ENCODE measurements around the gene OCRL. TPM values are rescaled to one million over a fixed set of nuclear protein-coding genes. Genes with fewer than 3 reads are reported as not detected.
"Not testable (repeated sequence)": the region's sequence is repeated elsewhere in the genome, so short reads cannot be mapped to it uniquely, and the experiment has no call there.

The OCRL gene
- total RNA-seq, 2 experiments from 2014 or later: 3.6 to 3.9 TPM

DNA sequence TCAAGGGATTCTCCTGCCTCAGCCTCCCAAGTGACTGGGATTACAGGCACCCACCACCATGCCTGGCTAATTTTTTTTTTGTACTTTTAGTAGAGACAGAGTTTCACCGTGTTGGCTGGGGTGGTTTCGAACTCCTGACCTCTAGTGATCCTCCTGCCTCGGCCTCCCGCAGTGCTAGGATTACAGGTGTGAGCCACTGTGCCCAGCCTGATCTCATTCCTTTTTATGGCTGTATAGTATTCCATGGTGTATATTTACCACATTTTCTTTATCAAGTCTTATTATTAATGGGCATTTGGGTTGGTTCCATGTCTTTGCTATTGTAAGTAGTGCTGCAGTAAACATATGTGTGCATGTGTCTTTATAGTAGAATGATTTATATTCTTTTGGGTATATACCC, 33.6 kb downstream of the OCRL start:
- H3K27ac Mint-ChIP-seq; H3K9me3 Mint-ChIP-seq; H3K4me3 Mint-ChIP-seq; intact Hi-C loops (cut with micrococcal nuclease); H3K27me3 Mint-ChIP-seq (ENCODE audit: low read depth); DNase-seq; H3K4me1 Mint-ChIP-seq (ENCODE audit: low read depth): not testable (repeated sequence)
- peaks cover 13% of the 10 kb centered on the region for H3K36me3 Mint-ChIP-seq (ENCODE audit: low read depth)
- CTCF ChIA-PET: interaction anchor here (0.6 kb wide), 1 partner anchor 1279 kb away, joined by 3 read pairs; no protein-coding TSS in a partner anchor

GRCh38 chrX:129574214-129574613, 34.2 kb downstream of the OCRL start:
- no peak for DNase-seq
- CTCF ChIA-PET: no interaction called here
- intact Hi-C loops (cut with micrococcal nuclease): no loop called here
- Mint-ChIP-seq H3K36me3 (ENCODE audit: low read depth) (peaks cover 12% of the 10 kb centered on the region), H3K9me3 (no peaks in the 10 kb centered on the region), H3K27me3 (ENCODE audit: low read depth) (no peaks in the 10 kb centered on the region), H3K4me1 (ENCODE audit: low read depth) (no peaks in the 10 kb centered on the region), H3K4me3 (no peak overlapping the region), H3K27ac (no peak overlapping the region)

DNA sequence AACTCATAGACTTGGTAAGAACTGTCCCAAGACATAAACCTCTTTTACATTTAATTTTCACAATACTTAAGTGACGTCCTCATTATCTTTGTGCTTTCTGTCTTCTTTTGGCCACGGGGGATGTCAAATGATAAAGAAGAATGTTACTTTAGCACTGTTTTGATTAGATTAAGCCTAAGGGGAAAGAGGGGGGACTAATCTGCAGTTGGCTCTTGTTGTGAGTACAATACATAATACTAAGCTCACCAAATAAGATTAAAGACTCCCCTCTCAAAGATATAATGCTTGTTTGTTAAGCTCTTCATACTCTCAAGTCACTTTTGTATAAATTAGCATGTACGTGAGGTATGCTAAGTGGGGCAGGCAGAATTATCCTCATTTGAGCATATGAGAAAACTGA, 36.5 kb downstream of the OCRL start:
- Mint-ChIP-seq H3K4me3 (no peak overlapping the region), H3K36me3 (ENCODE audit: low read depth) (peaks cover 9% of the 10 kb centered on the region), H3K9me3 (no peaks in the 10 kb centered on the region), H3K4me1 (ENCODE audit: low read depth) (no peaks in the 10 kb centered on the region), H3K27me3 (ENCODE audit: low read depth) (no peaks in the 10 kb centered on the region), H3K27ac (no peak overlapping the region)
- CTCF ChIA-PET: no interaction called here
- intact Hi-C loops (cut with micrococcal nuclease): no loop called here
- DNase-seq: no peak

- Mint-ChIP-seq H3K4me3 (no peak overlapping the region), H3K4me1 (ENCODE audit: low read depth) (no peaks in the 10 kb centered on the region), H3K27me3 (ENCODE audit: low read depth) (no peaks in the 10 kb centered on the region), H3K27ac (no peak overlapping the region), H3K9me3 (no peaks in the 10 kb centered on the region), H3K36me3 (ENCODE audit: low read depth) (peaks cover 9% of the 10 kb centered on the region)
- CTCF ChIA-PET: no interaction called here
- DNase-seq: no peak
- intact Hi-C loops (cut with micrococcal nuclease): no loop called here
Observed at GRCh38 chrX:129577473-129577872, 37.4 kb downstream of the OCRL start.

- Mint-ChIP-seq H3K27me3 (ENCODE audit: low read depth) (no peaks in the 10 kb centered on the region), H3K4me1 (ENCODE audit: low read depth) (no peaks in the 10 kb centered on the region), H3K9me3 (no peaks in the 10 kb centered on the region), H3K36me3 (ENCODE audit: low read depth) (peaks cover 9% of the 10 kb centered on the region), H3K4me3 (no peak overlapping the region), H3K27ac (no peak overlapping the region)
- intact Hi-C loops (cut with micrococcal nuclease): no loop called here
- CTCF ChIA-PET: no interaction called here
- no peak for DNase-seq
Observed at GRCh38 chrX:129577877-129578276, 37.8 kb downstream of the OCRL start.

DNA sequence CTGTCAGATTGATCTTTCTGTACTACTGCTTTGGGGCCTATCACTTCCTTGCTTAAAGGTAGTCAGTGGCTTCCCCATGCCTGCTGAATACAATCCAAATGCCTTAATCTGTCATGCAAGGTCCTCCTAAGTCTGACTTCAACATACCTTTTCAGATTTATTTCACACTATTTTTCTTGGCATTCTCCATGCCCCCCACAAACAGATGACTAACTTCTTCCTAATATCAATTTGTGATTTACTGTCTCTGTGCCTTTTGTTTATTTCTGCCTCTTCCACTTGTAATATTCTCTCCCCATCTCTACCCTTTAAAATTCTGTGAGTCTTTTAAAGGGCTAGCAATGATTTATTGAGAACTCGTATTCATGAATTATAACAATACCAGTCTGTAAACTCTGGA, 41.8 kb downstream of the OCRL start:
- CTCF ChIA-PET: no interaction called here
- Mint-ChIP-seq H3K36me3 (ENCODE audit: low read depth) (peaks cover 6% of the 10 kb centered on the region), H3K27me3 (ENCODE audit: low read depth) (no peaks in the 10 kb centered on the region), H3K9me3 (no peaks in the 10 kb centered on the region), H3K4me1 (ENCODE audit: low read depth) (no peaks in the 10 kb centered on the region), H3K27ac (no peak overlapping the region), H3K4me3 (no peak overlapping the region)
- intact Hi-C loops (cut with micrococcal nuclease): no loop called here
- DNase-seq: no peak

GRCh38 chrX:129585167-129585566, 45.1 kb downstream of the OCRL start:
- no peak overlapping the region for H3K4me3 Mint-ChIP-seq
- no peak for DNase-seq
- no peak overlapping the region for H3K27ac Mint-ChIP-seq
- intact Hi-C loops (cut with micrococcal nuclease): no loop called here
- H3K9me3 Mint-ChIP-seq: no peaks in the 10 kb centered on the region
- H3K36me3 Mint-ChIP-seq (ENCODE audit: low read depth): peaks cover 5% of the 10 kb centered on the region
- no peaks in the 10 kb centered on the region for H3K27me3 Mint-ChIP-seq (ENCODE audit: low read depth)
- H3K4me1 Mint-ChIP-seq (ENCODE audit: low read depth): no peaks in the 10 kb centered on the region
- CTCF ChIA-PET: no interaction called here

- H3K27ac Mint-ChIP-seq: no peak overlapping the region
- intact Hi-C loops (cut with micrococcal nuclease): no loop called here
- H3K4me3 Mint-ChIP-seq: no peak overlapping the region
- no peak for DNase-seq
- H3K27me3 Mint-ChIP-seq (ENCODE audit: low read depth): no peaks in the 10 kb centered on the region
- CTCF ChIA-PET: no interaction called here
- H3K4me1 Mint-ChIP-seq (ENCODE audit: low read depth): no peaks in the 10 kb centered on the region
- no peaks in the 10 kb centered on the region for H3K9me3 Mint-ChIP-seq
- peaks cover 2% of the 10 kb centered on the region for H3K36me3 Mint-ChIP-seq (ENCODE audit: low read depth)
Observed at GRCh38 chrX:129585691-129586090, 45.6 kb downstream of the OCRL start.

DNA sequence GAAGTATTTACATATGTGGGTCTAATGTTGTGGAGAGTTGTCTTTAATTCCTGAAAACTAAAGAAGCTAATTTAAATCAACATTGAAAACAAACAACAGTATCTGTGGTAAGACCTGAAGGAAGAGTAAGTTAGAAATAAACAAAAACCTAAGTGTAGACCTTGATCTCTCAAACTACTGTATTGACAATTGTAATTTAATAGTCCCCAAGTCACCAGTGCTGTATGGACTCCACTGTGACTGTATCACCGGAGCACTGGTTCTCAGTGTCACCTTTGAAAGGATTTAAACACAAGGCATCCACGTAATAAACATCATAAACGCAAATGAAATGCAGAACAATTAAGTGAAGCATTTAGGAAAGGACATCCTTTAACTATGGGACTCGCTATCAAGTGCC, 46.4 kb downstream of the OCRL start:
- no peaks in the 10 kb centered on the region for H3K9me3 Mint-ChIP-seq
- no peak overlapping the region for H3K27ac Mint-ChIP-seq
- no peak for DNase-seq
- CTCF ChIA-PET: no interaction called here
- H3K27me3 Mint-ChIP-seq (ENCODE audit: low read depth): no peaks in the 10 kb centered on the region
- H3K4me3 Mint-ChIP-seq: no peak overlapping the region
- peaks cover 2% of the 10 kb centered on the region for H3K36me3 Mint-ChIP-seq (ENCODE audit: low read depth)
- intact Hi-C loops (cut with micrococcal nuclease): no loop called here
- no peaks in the 10 kb centered on the region for H3K4me1 Mint-ChIP-seq (ENCODE audit: low read depth)

DNA sequence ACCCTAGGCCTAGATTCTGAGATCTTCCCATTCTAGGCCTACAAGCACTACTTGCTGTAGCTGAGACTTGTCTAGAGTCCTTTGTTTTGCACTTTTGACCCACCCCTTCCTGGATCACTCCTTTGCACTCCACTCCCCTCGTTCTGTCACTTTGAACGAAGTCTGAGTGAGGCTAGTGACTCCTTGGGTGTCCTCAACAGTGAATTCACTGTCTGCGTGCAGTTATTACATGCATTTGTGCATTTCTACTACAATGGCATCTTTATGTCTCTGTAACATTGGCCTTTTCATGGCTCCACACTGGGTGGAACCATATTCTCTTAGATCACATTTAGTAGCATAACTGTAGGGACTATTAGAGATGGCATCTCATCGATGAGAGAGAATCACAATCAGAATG, 50.5 kb downstream of the OCRL start:
- no peak overlapping the region for H3K27ac Mint-ChIP-seq
- no peaks in the 10 kb centered on the region for H3K4me1 Mint-ChIP-seq (ENCODE audit: low read depth)
- intact Hi-C loops (cut with micrococcal nuclease): no loop called here
- CTCF ChIA-PET: interaction anchor here (1.2 kb wide), 1 partner anchor 14 kb away, joined by 3 read pairs; no protein-coding TSS in a partner anchor
- no peaks in the 10 kb centered on the region for H3K27me3 Mint-ChIP-seq (ENCODE audit: low read depth)
- no peak for DNase-seq
- peaks cover 2% of the 10 kb centered on the region for H3K36me3 Mint-ChIP-seq (ENCODE audit: low read depth)
- H3K4me3 Mint-ChIP-seq: no peak overlapping the region
- H3K9me3 Mint-ChIP-seq: no peaks in the 10 kb centered on the region

DNA sequence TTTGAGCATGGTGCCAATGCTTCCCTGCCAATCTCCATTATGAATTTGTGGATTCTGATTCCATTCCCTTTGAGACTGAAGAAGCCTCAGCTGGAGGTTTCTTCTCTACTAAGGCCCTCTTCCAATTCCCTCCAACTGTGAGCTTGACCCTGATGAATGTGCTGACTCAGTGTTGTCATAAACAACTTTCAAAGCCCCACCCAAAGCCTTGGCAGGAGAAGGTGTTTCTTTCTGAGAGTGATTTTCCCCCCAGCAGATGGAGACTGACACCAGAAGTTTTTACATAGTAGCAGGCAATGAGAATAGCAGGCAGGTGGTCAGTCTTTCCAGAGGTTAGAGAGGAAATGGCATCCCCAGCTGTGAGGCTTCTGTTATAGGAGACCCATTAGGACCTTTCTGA, 53.1 kb downstream of the OCRL start:
- no peak overlapping the region for H3K4me3 Mint-ChIP-seq
- intact Hi-C loops (cut with micrococcal nuclease): no loop called here
- CTCF ChIA-PET: interaction anchor here (0.6 to 1.8 kb wide), 3 partner anchors 8 to 471 kb away, joined by 3 read pairs; no protein-coding TSS in a partner anchor
- DNase-seq: no peak
- H3K27ac Mint-ChIP-seq: no peak overlapping the region
- H3K27me3 Mint-ChIP-seq (ENCODE audit: low read depth): no peaks in the 10 kb centered on the region
- H3K4me1 Mint-ChIP-seq (ENCODE audit: low read depth): no peaks in the 10 kb centered on the region
- H3K36me3 Mint-ChIP-seq (ENCODE audit: low read depth): peaks cover 2% of the 10 kb centered on the region
- H3K9me3 Mint-ChIP-seq: no peaks in the 10 kb centered on the region

DNA sequence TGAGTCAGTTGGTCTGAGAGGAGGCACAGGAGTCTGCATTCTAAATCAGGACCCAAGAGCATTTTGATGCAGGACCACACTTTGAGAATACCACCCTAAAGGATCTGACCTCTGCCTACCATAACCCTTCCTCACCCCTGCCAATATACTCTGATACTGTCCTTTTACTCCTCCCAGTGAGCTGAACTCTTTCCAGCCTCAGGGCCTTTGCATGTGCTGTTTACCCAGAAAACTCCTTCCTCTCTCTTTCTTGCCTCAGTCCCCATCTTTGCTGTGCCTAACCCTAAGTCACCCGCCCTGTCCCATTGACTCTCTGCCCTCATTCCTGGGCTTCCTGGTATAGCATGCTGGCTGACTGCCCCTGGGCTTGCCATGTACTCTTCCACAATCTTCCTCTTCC, 54.7 kb downstream of the OCRL start:
- Mint-ChIP-seq H3K4me3 (no peak overlapping the region), H3K27ac (no peak overlapping the region), H3K4me1 (ENCODE audit: low read depth) (no peaks in the 10 kb centered on the region), H3K36me3 (ENCODE audit: low read depth) (no peaks in the 10 kb centered on the region), H3K27me3 (ENCODE audit: low read depth) (no peaks in the 10 kb centered on the region), H3K9me3 (no peaks in the 10 kb centered on the region)
- intact Hi-C loops (cut with micrococcal nuclease): no loop called here
- DNase-seq: no peak
- CTCF ChIA-PET: no interaction called here

DNA sequence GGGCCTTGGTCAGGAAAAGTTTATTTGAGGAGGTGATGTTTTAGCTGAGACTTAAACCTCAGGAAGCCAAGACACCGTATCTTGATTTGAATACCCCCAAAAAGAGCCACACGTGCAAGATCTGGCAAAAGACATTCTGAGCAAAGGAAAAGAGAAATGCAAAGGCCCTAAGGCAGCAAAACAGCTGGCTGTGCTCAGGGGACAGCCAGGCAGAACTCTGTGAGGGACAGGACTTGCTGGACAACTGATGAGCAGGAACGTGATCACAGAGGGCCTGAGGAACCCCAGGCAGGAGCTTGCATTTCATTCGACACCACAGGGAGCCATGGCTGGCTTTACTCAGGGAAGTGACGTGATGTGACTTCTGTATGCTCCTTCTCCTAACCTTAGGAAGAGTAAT, 56.0 kb downstream of the OCRL start:
- Mint-ChIP-seq H3K27me3 (ENCODE audit: low read depth) (no peaks in the 10 kb centered on the region), H3K36me3 (ENCODE audit: low read depth) (no peaks in the 10 kb centered on the region), H3K9me3 (no peaks in the 10 kb centered on the region), H3K27ac (no peak overlapping the region), H3K4me3 (no peak overlapping the region), H3K4me1 (ENCODE audit: low read depth) (no peaks in the 10 kb centered on the region)
- intact Hi-C loops (cut with micrococcal nuclease): no loop called here
- CTCF ChIA-PET: interaction anchor here (1.3 kb wide), 1 partner anchor 37 kb away, joined by 3 read pairs; no protein-coding TSS in a partner anchor
- no peak for DNase-seq

- CTCF ChIA-PET: interaction anchor here (0.6 kb wide), 1 partner anchor 546 kb away, joined by 3 read pairs; no protein-coding TSS in a partner anchor
Observed at GRCh38 chrX:129597905-129598304, 57.8 kb downstream of the OCRL start.

More at GRCh38 chrX:129597905-129598304, 57.8 kb downstream of the OCRL start:
- H3K9me3 Mint-ChIP-seq: no peaks in the 10 kb centered on the region
- DNase-seq: no peak
- peaks cover 4% of the 10 kb centered on the region for H3K4me1 Mint-ChIP-seq (ENCODE audit: low read depth)
- no peak overlapping the region for H3K27ac Mint-ChIP-seq
- no peak overlapping the region for H3K4me3 Mint-ChIP-seq
- intact Hi-C loops (cut with micrococcal nuclease): no loop called here
- no peaks in the 10 kb centered on the region for H3K27me3 Mint-ChIP-seq (ENCODE audit: low read depth)
- H3K36me3 Mint-ChIP-seq (ENCODE audit: low read depth): no peaks in the 10 kb centered on the region

Data from activated naive CD4-positive, alpha-beta T cell treated with anti-CD3 and anti-CD28 coated beads for 36 hours (primary cell).